ENCODE results near the gene SPZ1. TPM values are rescaled to one million over a fixed set of nuclear protein-coding genes. Genes with fewer than 3 reads are reported as not detected.

SPZ1 gene
- total and polyA plus RNA-seq, 8 donors: not detected

- Histone ChIP-seq H3K9me3 (no peaks in the 10 kb centered on the region), H3K36me3 (no peaks in the 10 kb centered on the region), H3K4me1 (no peaks in the 10 kb centered on the region), H3K27me3 (no peaks in the 10 kb centered on the region), H3K27ac (no peak overlapping the region), H3K4me3 (no peak overlapping the region)
- TF ChIP-seq POLR2A (IDR thresholded peaks at IDR 0.05) (no peak), EP300 (IDR thresholded peaks at IDR 0.05) (no peak), POLR2AphosphoS5 (IDR thresholded peaks at IDR 0.05) (no peak), CTCF (IDR thresholded peaks at IDR 0.05) (no peak)
- WGBS, 5 donors: 50 to 74% (median 64%) methylated on average over 1 of the region's 1 CpG
- DNase-seq: no peak
- intact Hi-C loops (cut with DNase I; ENCODE audit: low total_unique reads): no loop called here
Observed at GRCh38 chr5:80370390-80370789, 50.6 kb downstream of the SPZ1 start.

Small RNA genes lying within 50 kb of the gene (small RNA-seq; reads per million reads assigned to genes)
- gene AC026410.2: 0 reads per million in 4 donors
- 0 reads per million in 4 donors for gene RF00322
- 0 to 0.30 (median 0) reads per million in 4 donors for gene RNU6-211P

Other genes starting within 250 kb of the SPZ1 start
- gene SERINC5, start 64.0 kb upstream of the SPZ1 start, total RNA-seq: 10 to 100 TPM; 16.9 to 71.4 (median 34.3) TPM
- gene SERINC5, start 64.0 kb upstream of the SPZ1 start, polyA plus RNA-seq: 1 to 10 TPM; 2.4 to 5.0 (median 3.3) TPM
- 10 to 100 TPM; 22.3 to 81.3 (median 25.6) TPM for gene ZFYVE16, start 88.1 kb downstream of the SPZ1 start, total RNA-seq
- gene ZFYVE16, start 88.1 kb downstream of the SPZ1 start, polyA plus RNA-seq: 1 to 10 TPM; 5.8 to 9.0 (median 8.1) TPM
- 10 to 100 TPM in 2 of 5 donors, 1 to 10 TPM in 1, under 1 TPM in 1, not detected in 1; 0.58 to 14.7 (median 8.8) TPM for gene FAM151B, start 168.1 kb downstream of the SPZ1 start, total RNA-seq
- under 1 TPM in 2 of 3 donors, not detected in 1; 0.56 to 0.60 TPM for gene FAM151B, start 168.1 kb downstream of the SPZ1 start, polyA plus RNA-seq

Data from stomach (tissue), 9 donors.